G401 (cell line): ENCODE results near the gene SCAPER. TPM values are rescaled to one million over a fixed set of nuclear protein-coding genes. Genes with fewer than 3 reads are reported as not detected.
"Not testable (repeated sequence)": the region's sequence is repeated elsewhere in the genome, so short reads cannot be mapped to it uniquely, and the experiment has no call there.

Source experiments
- DNase-seq: peaks from one replicate; pipeline ENCODE4 v3.0.0-alpha.2; 2015; ENCODE audit warnings: low spot score
- in situ Hi-C: cut with HindIII; loops from 2 replicates; pipeline ENCODE4 v1.10.0; 2016; ENCODE audit warnings: low sequenced_read_pairs, mixed read lengths
- total RNA-seq: library from RNA; depleted of rRNA; stranded (reverse); fragments of >200 nt; shearing (Covaris generic); gene quantifications from 2 replicates; pipeline ENCODE4 v1.2.3, GENCODE V29; 2014

Gene SCAPER
- total RNA-seq, 1 experiment from 2014 or later: 4.6 TPM

GRCh38 chr15:76913737-76914136 lies 8.6 kb upstream of the SCAPER start:
- in situ Hi-C loops: no loop called here
- no peak for DNase-seq

DNA sequence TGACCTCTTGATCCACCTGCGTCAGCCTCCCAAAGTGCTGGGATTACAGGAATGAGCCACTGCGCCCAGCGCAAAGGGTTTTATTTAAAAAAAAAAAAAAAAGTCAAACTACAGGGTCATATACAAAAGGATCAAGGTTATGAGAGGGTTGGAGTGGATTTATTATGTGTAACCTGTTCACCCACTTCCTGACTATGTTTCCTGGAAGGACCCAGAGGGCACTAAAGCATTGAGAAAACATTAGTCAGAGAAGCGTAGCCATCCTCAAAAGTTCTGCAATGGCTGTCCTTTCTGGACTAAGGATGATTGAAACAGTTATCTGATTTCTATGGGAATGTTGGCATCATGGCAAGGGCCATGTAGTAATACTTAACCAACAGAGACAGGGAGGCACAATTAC lies 7.3 kb upstream of the SCAPER start:
- in situ Hi-C loops: no loop called here
- DNase-seq: no peak

- in situ Hi-C loops: no loop called here
- DNase-seq: no peak
Observed at GRCh38 chr15:76905855-76906254, 715 bp upstream of the SCAPER start.

DNA sequence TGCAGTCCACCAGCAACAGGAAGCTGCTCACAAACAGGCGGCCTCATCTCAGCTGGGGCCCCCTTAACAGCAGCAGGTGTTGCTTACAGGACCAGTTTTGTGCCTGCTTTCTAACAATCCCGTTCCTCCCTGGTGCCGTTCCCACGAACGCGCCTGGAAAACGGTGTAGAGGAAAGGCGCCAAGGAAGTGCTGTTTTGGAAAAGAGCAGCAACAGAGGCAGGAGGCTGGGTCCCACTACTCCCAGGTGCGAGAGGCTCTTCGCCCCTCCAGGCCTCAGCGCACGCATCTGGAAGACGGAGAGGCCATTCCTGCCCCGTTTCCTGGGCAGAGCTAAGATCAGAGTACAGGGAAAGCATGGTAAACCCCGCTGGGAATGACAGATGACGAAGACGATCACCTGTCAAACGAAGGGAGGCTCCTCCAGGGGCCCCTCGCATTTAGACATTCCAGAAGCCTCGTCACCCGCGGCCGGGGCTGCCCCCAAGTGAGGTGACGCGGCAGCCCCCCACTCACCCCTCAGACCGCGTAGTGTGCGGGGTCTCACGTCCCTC lies 603 bp downstream of the SCAPER start:
- in situ Hi-C loops: no loop called here

GRCh38 chr15:76903251-76903681 lies 1.9 kb downstream of the SCAPER start:
- in situ Hi-C loops: no loop called here
- DNase-seq: peak; percentile 17

More for the DNA sequence above, 603 bp downstream of the SCAPER start:
- peak; percentile 68 for DNase-seq

GRCh38 chr15:76901965-76902364 lies 3.2 kb downstream of the SCAPER start:
- in situ Hi-C loops: no loop called here
- DNase-seq: no peak

GRCh38 chr15:76899931-76900310 lies 5.2 kb downstream of the SCAPER start:
- in situ Hi-C loops, DNase-seq: not testable (repeated sequence)

DNA sequence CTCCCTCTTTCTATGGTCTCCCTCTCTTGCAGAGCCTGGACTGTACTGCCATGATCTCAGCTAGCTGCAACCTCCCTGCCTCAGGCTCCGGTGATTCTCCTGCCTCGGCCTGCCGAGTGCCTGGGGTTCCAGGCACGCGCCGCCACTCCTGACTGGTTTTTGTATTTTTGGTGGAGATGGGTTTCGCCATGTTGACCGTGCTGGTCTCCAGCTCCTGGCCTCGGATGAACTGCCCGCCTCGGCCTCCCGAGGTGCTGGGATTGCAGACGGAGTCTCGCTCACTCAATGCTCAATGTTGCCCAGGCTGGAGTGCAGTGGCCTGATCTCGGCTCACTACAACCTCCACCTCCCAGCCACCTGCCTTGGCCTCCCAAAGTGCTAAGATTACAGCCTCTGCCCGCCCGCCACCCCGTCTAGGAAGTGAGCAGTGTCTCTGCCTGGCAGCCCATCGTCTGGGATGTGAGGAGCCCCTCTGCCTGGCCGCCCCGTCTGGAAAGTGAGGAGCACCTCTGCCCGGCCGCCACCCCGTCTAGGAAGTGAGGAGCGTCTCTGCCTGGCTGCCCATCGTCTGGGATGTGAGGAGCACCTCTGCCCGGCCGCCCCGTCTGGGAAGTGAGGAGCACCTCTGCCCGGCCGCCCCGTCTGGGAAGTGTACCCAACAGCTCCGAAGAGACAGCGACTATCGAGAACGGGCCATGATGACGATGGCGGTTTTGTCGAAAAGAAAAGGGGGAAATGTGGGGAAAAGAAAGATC lies 5.8 kb downstream of the SCAPER start:
- DNase-seq, in situ Hi-C loops: not testable (repeated sequence)

GRCh38 chr15:76898102-76898501 lies 7.0 kb downstream of the SCAPER start:
- in situ Hi-C loops: no loop called here
- no peak for DNase-seq

DNA sequence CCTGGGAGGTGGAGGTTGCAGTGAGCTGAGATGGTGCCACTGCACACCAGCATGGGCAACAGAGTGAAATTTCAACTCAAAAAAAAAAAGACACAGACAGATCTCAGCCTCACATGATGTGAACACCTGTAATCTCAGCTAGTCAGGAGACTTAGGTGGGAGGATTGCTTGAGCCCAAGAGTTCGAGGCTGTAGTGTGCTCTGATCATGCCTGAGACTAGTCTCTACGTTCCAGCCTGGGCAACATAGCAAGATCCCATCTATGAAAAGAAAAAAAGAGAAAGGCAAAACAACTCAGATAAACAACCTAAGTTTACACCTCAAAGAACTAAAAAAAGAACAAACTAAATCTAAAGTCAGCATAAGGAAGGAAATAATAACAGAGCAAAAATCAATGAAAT lies 11.0 kb downstream of the SCAPER start:
- in situ Hi-C loops: no loop called here
- no peak for DNase-seq

DNA sequence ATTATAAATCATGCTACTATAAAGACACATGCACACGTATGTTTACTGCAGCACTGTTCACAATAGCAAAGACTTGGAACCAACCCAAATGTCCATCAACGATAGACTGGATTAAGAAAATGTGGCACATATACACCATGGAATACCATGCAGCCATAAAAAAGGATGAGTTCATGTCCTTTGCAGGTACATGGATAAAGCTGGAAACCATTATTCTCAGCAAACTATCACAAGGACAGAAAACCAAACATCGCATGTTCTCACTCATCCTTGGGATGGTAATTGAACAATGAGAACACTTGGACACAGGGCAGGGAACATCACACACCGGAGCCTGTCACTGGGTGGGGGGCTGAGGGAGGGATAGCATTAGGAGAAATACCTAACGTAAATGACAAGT lies 12.3 kb downstream of the SCAPER start:
- DNase-seq, in situ Hi-C loops: not testable (repeated sequence)

DNA sequence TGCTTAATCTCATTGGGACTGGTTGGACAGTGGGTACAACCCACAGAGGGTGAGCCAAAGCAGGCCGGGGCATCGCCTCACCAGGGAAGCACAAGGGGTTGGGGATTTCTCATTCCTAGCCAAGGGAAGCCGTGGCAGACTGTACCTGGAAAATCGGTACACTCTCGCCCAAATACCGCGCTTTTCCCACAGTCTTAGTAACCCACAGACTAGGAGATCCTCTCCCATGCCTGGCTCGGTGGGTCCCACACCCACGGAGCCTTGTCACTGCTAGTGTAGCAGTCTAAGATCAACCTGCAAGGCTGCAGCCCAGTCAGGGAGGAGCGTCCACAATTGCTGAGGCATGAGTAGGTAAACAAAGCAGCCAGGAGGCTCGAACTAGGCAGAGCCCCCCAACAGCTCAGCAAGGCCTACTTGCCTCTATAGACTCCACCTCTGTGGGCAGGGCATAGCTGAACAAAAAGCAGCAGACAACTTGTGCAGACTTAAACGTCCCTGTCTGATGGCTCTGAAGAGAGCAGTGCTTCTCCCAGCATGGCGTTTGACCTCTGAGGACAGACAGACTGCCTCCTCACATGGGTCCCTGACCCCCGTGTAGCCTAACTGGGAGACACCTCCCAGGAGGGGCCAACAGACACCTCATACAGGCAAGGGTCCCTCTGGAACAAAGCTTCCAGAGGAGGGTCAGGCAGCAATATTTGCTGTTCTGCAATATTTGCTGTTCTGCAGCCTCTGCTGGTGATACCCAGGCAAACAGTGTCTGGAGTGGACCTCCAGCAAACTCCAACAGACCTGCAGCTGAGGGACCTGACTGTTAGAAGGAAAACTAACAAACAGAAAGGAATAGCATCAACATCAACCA lies 17.6 kb downstream of the SCAPER start:
- in situ Hi-C loops, DNase-seq: not testable (repeated sequence)

- in situ Hi-C loops: no loop called here
- DNase-seq: no peak
Observed at GRCh38 chr15:76885212-76885611, 19.9 kb downstream of the SCAPER start.

DNA sequence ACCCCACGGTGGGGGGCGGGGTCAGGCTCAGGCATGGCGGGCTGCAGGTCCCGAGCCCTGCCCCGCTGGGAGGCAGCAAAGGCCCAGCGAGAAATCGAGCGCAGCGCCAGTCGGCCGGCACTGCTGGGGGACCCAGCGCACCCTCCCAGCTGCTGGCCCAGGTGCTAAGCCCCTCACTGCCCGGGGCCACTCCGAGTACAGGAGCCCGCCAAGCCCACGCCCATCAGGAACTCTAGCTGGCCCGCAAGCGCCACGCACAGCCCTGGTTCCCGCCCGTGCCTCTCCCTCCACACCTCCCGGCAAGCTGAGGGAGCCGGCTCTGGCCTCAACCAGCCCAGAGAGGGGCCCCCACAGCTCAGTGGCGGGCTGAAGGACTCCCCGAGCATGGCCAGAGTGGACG lies 29.2 kb downstream of the SCAPER start:
- in situ Hi-C loops: no loop called here
- no peak for DNase-seq

DNA sequence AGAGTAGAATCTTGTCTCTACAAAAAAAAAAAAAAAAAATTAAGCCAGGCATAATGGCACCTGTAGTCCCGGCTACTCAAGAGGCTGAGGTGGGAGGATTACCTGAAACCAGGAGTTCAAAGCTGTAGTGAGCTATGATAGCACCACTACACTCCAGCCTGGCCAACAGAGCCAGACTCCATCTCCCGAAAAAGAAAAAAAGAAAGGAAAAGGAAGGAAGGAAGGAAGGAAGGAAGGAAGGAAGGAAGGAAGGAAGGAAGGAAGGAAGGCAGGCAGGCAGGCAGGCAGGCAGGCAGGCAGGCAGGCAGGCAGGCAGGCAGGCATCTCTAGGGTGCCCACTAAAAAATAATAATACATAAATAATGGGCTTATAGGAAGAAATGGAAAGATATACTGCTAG lies 32.1 kb downstream of the SCAPER start:
- DNase-seq, in situ Hi-C loops: not testable (repeated sequence)

DNA sequence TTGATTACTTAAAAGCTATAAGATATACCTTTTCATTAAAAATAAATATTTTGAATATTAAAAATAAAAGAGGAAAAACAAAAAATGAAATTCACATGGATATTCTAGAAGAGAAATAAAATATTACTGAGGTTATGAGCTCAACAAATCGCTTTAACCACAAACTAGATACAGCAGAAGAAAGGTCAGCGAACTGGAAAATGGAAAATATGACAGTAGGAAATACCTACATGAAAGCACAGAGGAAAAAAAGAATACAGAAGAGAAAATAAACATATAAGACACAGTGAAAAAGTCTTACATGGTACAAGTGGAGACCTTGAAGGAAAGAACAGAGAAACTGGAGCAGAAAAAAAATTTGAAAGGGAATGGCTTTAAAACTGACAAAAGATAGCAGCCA lies 33.2 kb downstream of the SCAPER start:
- DNase-seq: no peak
- in situ Hi-C loops: no loop called here

DNA sequence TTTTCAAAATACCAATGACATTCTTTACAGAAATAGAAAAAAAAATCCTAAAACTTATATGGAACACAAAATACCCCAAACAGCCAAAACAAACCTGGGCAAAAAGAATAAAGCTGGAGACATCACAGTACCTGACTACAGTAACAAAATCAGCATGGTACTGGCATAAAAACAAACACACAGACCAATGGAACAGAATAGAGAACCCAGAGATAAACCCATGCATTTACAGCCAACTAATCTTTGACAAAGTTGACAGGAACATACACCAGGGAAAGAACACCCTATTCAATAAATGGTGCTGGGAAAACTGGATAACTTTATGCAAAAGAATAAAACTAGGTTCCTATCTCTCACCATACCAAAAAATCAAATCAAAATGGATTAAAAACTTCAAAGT lies 36.4 kb downstream of the SCAPER start:
- in situ Hi-C loops: no loop called here
- DNase-seq: no peak

- in situ Hi-C loops: no loop called here
- peak; percentile 65 for DNase-seq
Observed at GRCh38 chr15:76866716-76867321, 38.3 kb downstream of the SCAPER start.

GRCh38 chr15:76866008-76866407 lies 39.1 kb downstream of the SCAPER start:
- in situ Hi-C loops: no loop called here
- DNase-seq: peak; percentile 45

DNA sequence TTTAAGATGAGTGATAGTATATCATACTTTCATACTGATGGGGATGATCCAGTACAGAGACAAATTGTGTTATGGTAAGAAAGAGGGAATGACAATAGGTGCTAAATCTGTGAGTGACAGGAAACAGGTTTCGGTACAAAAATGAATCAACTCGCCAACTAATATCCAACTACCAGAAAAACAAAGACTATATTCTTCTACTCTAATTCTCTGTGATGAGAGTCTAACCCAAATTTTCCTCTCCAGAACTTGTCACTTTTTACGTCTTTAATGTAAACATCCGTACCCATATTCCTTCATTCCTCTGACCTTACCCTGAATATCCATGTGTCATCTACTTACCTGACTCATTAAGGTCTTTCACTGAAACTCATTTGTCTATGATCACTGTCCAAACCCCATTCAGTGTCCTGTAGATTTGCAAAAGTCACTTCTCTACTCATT lies 39.6 kb downstream of the SCAPER start:
- in situ Hi-C loops: no loop called here

More for the DNA sequence above, 39.6 kb downstream of the SCAPER start:
- DNase-seq: no peak
